Tibial nerve (tissue), 4 donors: Measurements from ENCODE around the gene GNMT. TPM values are rescaled to one million over a fixed set of nuclear protein-coding genes. Genes with fewer than 3 reads are reported as not detected.

Experiments
- DNase-seq, 2 donors: peaks; one replicate each; pipeline ENCODE4 v3.0.0-alpha.2; 2019; ENCODE audit warnings: low spot score in 2 of 2
- H3K27ac ChIP-seq, 4 donors: fragments of 200-600 bp; sonication (generic) in 3 of 4; one replicate each; pipeline ENCODE4 v1.5.1; 2017 to 2019; ENCODE audit warnings: mild to moderate bottlenecking in 1 of 4
- H3K27me3 ChIP-seq, 2 donors: fragments of 200-600 bp; sonication (generic) in 1 of 2; one replicate each; pipeline versions ENCODE4 v1.5.1 to v1.6.0; 2017 to 2019
- H3K36me3 ChIP-seq, 3 donors: fragments of 200-600 bp; sonication (generic); one replicate each; pipeline ENCODE4 v1.5.1; 2018 to 2019
- H3K4me1 ChIP-seq, 4 donors: fragments of 200-600 bp; sonication (generic) in 3 of 4; one replicate each; pipeline ENCODE4 v1.5.1; 2017 to 2019
- H3K4me3 ChIP-seq, 4 donors: fragments of 200-600 bp; sonication (generic) in 3 of 4; one replicate each; pipeline ENCODE4 v1.5.1; 2017 to 2019; ENCODE audit warnings: mild to moderate bottlenecking in 1 of 4, moderate library complexity in 1 of 4
- H3K9me3 ChIP-seq, 4 donors: fragments of 200-600 bp; sonication (generic) in 3 of 4; one replicate each; pipeline ENCODE4 v1.5.1; 2017 to 2019
- EP300 ChIP-seq, 2 donors: sonication (generic); formaldehyde crosslinking; IDR thresholded peaks; one replicate each; pipeline ENCODE4 v1.6.1; 2017; ENCODE audit warnings: antibody characterized with exemption in 2 of 2, mild to moderate bottlenecking in 1 of 2
- POLR2A ChIP-seq, 2 donors: fragments of 450-650 bp; IDR thresholded peaks; one replicate each; pipeline ENCODE4 v1.6.1; 2017; ENCODE audit warnings: antibody characterized with exemption in 2 of 2, mild to moderate bottlenecking in 2 of 2, moderate library complexity in 2 of 2
- WGBS, 2 donors: methylation state at CpG; one replicate each; pipeline ENCODE4 v1.1.5; 2018; 5-methylcytosine and 5-hydroxymethylcytosine counted together
- total RNA-seq, 4 donors: library from RNA; depleted of rRNA; stranded (reverse); fragments of >200 nt; gene quantifications; one replicate each; pipeline ENCODE4 v1.1.0, GENCODE V29; 2016
- TF ChIP-seq, protein P1 (sequence below), 5 experiments: fragments of 200-600 bp in 3 of 5; fragments of 450-650 bp in 2 of 5; sonication (generic) in 3 of 5; IDR thresholded peaks; one replicate each; pipeline ENCODE4 v1.5.1; 2016 to 2019; ENCODE audit warnings: antibody characterized with exemption in 5 of 5, mild to moderate bottlenecking in 3 of 5, moderate library complexity in 2 of 5

GNMT gene
- total RNA-seq, 4 donors from 2014 or later, result 2.0 to 3.1 (median 2.1) TPM; not detected in 1

DNA sequence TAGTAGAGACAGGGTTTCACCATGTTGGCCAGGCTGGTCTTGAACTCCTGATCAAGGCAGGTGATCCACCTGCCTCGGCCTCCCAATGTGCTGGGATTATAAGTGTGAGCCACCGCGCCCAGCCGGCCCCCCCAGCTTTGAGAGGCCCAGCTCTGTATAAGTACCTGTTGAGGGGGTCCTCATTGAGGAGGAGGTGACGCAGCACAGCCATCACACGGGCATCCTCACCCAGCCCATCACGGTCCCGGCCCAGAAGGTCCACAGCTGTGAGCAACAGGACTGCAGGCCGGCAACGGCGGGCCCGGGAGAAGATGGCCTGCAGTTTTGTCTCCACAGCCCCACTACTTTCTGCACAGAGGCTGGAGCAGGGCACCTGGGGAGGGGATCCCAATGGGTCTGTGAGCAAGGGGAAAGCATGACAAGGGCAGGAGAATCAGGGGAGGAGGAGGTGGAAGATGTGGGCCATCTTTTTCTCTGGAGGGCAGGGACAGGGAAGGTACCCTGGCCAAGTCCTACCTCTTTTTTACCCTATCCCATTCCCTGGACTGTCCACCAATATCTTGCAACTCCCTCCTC is 7.7 kb downstream of the GNMT start:
- 96 to 97% methylated on average over 12 of the region's 12 CpGs for whole genome bisulfite sequencing, 2 donors
- TF ChIP-seq POLR2A (IDR thresholded peaks at IDR 0.05), result no peak
- TF ChIP-seq, protein P1, sequence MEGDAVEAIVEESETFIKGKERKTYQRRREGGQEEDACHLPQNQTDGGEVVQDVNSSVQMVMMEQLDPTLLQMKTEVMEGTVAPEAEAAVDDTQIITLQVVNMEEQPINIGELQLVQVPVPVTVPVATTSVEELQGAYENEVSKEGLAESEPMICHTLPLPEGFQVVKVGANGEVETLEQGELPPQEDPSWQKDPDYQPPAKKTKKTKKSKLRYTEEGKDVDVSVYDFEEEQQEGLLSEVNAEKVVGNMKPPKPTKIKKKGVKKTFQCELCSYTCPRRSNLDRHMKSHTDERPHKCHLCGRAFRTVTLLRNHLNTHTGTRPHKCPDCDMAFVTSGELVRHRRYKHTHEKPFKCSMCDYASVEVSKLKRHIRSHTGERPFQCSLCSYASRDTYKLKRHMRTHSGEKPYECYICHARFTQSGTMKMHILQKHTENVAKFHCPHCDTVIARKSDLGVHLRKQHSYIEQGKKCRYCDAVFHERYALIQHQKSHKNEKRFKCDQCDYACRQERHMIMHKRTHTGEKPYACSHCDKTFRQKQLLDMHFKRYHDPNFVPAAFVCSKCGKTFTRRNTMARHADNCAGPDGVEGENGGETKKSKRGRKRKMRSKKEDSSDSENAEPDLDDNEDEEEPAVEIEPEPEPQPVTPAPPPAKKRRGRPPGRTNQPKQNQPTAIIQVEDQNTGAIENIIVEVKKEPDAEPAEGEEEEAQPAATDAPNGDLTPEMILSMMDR (IDR thresholded peaks at IDR 0.05), result no peak
- no peak for TF ChIP-seq EP300 (IDR thresholded peaks at IDR 0.05)
- Histone ChIP-seq H3K9me3 (no peaks in the 10 kb centered on the region), H3K4me3 (no peak overlapping the region), H3K4me1 (no peaks in the 10 kb centered on the region), H3K36me3 (peaks cover 0 to 69% (median 7%) of the 10 kb centered on the region in 3 donors), H3K27me3 (no peaks in the 10 kb centered on the region), H3K27ac (no peak overlapping the region)
- no peak for DNase-seq

DNA sequence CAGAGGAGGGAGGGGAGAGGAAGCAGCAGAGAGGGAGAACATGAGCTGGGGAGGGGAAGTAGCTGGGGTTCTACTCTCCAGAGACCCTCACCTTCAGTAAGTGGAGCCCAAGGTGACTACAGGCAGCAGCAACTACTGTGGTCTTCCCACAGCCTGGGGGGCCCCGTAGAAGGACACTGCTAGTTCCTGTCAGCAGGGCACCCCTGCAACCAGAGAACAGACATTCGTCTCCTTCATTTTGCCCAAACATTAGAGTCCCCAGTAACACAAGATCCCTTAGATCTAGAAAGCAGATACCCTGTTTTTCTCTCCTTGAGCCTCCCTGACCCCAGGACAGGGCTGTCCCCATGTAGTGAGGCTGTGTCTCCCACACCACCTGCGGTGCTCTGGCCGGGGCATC is 8.2 kb downstream of the GNMT start:
- H3K27me3 ChIP-seq, result no peaks in the 10 kb centered on the region
- H3K36me3 ChIP-seq, result peaks cover 0 to 69% (median 7%) of the 10 kb centered on the region in 3 donors
- H3K9me3 ChIP-seq, result no peaks in the 10 kb centered on the region
- no peak overlapping the region for H3K27ac ChIP-seq
- 67 to 76% methylated on average over 4 of the region's 4 CpGs for WGBS, 2 donors
- TF ChIP-seq EP300 (IDR thresholded peaks at IDR 0.05), result no peak
- TF ChIP-seq, protein P1 (IDR thresholded peaks at IDR 0.05), result no peak
- no peak for TF ChIP-seq POLR2A (IDR thresholded peaks at IDR 0.05)
- H3K4me3 ChIP-seq, result no peak overlapping the region
- DNase-seq, result no peak
- no peaks in the 10 kb centered on the region for H3K4me1 ChIP-seq

DNA sequence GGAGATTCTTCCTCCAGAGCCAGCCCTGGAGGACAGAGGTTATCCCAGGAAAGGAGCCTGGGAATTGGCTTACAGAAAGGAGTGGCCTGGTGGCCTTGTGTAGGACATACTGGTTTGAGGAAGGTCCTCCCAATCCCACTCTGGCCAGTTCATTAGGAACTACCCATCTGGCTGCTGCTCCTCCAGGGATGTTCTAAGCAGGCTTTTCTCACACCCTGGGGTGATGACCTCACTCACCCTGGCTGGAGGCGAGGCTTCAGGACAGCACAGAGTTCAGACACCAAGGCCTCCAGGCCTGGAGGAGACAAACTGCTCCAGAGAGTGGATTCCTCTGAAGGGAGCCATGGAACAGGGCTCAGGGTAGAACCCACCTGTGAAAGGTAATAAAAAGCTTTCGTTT is 8.9 kb downstream of the GNMT start:
- no peak for TF ChIP-seq POLR2A (IDR thresholded peaks at IDR 0.05)
- no peak for DNase-seq
- H3K4me3 ChIP-seq, result no peak overlapping the region
- H3K27ac ChIP-seq, result no peak overlapping the region
- H3K36me3 ChIP-seq, result peaks cover 0 to 67% (median 7%) of the 10 kb centered on the region in 3 donors
- H3K27me3 ChIP-seq, result no peaks in the 10 kb centered on the region
- WGBS, 2 donors, result 86 to 88% methylated on average over 2 of the region's 2 CpGs
- no peaks in the 10 kb centered on the region for H3K4me1 ChIP-seq
- no peaks in the 10 kb centered on the region for H3K9me3 ChIP-seq

DNA sequence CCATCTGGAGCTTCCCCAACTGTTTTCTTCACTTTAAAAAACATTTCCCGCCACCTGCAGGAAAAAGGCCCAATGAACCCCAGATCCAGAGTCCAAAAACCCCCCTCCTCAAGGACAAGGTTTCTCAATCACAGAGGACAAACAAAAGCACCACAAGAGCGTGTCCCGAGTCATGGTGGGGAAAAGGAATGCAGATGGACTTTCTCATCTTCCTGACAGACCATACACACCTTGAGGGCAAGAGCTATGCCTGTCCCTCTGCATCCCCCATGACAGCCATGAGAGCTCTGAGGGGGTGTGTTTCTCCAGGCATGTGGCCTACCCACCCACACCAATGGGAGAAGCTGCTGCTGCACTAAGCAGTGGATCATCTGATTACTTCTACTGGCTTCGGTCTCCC is 9.4 kb downstream of the GNMT start:
- no peaks in the 10 kb centered on the region for H3K27me3 ChIP-seq
- no peak overlapping the region for H3K4me3 ChIP-seq
- WGBS, 2 donors, result 89 to 95% methylated on average over 4 of the region's 4 CpGs
- H3K36me3 ChIP-seq, result peaks cover 0 to 67% (median 7%) of the 10 kb centered on the region in 3 donors
- no peak for TF ChIP-seq POLR2A (IDR thresholded peaks at IDR 0.05)
- no peak for TF ChIP-seq EP300 (IDR thresholded peaks at IDR 0.05)
- TF ChIP-seq, protein P1 (IDR thresholded peaks at IDR 0.05), result no peak
- H3K9me3 ChIP-seq, result no peaks in the 10 kb centered on the region
- DNase-seq, result no peak
- H3K4me1 ChIP-seq, result no peaks in the 10 kb centered on the region
- H3K27ac ChIP-seq, result no peak overlapping the region

DNA sequence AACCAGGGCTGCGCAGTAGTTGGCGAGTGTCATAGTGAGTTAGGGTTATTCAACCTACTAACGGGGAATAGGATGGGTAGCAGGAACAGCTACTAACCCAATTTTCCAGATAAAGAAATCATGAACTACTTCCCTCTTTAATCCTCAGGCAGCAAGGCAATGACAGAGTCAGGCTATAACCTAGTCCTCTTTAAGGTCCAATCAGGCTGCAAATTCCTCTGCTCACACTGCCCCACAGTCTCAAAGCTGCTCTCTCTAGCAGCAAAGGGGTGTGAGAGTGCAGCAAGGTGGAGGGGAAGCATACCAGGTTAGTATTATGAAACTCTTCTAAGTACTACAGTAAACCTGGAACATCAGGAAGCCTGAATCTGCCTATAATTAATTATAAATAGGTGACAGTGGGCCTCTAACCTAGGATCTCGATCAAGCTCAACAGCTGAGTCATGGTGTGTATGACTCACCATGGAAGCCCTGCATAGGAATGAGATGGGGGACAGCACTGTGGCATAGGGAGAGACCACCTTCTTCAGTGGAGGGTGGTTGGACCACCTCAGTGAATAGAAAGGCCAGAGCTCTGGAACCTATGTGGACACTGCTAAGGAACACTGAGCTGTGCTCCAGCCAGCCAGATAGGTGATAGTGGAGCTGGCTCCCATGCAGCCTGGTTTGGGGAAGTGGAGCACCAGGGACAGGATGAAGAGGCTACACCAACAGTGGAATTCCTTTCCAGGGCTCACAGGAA is 10.5 kb downstream of the GNMT start:
- WGBS, 2 donors, result 82 to 83% methylated on average over 4 of the region's 4 CpGs
- TF ChIP-seq POLR2A (IDR thresholded peaks at IDR 0.05), result no peak
- TF ChIP-seq, protein P1 (IDR thresholded peaks at IDR 0.05), result no peak
- no peaks in the 10 kb centered on the region for H3K9me3 ChIP-seq
- peaks cover 0 to 58% (median 4%) of the 10 kb centered on the region in 3 donors for H3K36me3 ChIP-seq
- no peak overlapping the region for H3K4me3 ChIP-seq
- H3K27ac ChIP-seq, result no peak overlapping the region
- no peaks in the 10 kb centered on the region for H3K27me3 ChIP-seq
- H3K4me1 ChIP-seq, result no peaks in the 10 kb centered on the region
- DNase-seq, result no peak
